ENCODE measurements around the gene FLYWCH1.

The FLYWCH1 gene

GRCh38 chr16:2967211-2967631, 55.5 kb downstream of the FLYWCH1 start:
- in situ Hi-C loops (cut with MboI; ENCODE audit: low sequenced_read_pairs) = no loop called here

GRCh38 chr16:2967721-2968161, 56.0 kb downstream of the FLYWCH1 start:
- in situ Hi-C loops (cut with MboI; ENCODE audit: low sequenced_read_pairs) = no loop called here

- in situ Hi-C loops (cut with MboI; ENCODE audit: low sequenced_read_pairs) = no loop called here
Observed at GRCh38 chr16:2968368-2968737, 56.6 kb downstream of the FLYWCH1 start.

GRCh38 chr16:2968738-2969544, 57.2 kb downstream of the FLYWCH1 start, which contains the start of gene PAQR4:
TSS of gene PAQR4 (plus strand) at chr16:2969348. CDS start at chr16:2969675, 327 bp downstream.
- in situ Hi-C loops (cut with MboI; ENCODE audit: low sequenced_read_pairs) = no loop called here

GRCh38 chr16:2969545-2970521, 58.1 kb downstream of the FLYWCH1 start:
- in situ Hi-C loops (cut with MboI; ENCODE audit: low sequenced_read_pairs) = no loop called here

- in situ Hi-C loops (cut with MboI; ENCODE audit: low sequenced_read_pairs) = no loop called here
Observed at GRCh38 chr16:2970563-2970962, 58.8 kb downstream of the FLYWCH1 start.

GRCh38 chr16:2971134-2971984, 59.6 kb downstream of the FLYWCH1 start:
- in situ Hi-C loops (cut with MboI; ENCODE audit: low sequenced_read_pairs) = no loop called here

GRCh38 chr16:2971985-2972784, 60.5 kb downstream of the FLYWCH1 start:
- in situ Hi-C loops (cut with MboI; ENCODE audit: low sequenced_read_pairs) = no loop called here

- in situ Hi-C loops (cut with MboI; ENCODE audit: low sequenced_read_pairs) = no loop called here
Observed at GRCh38 chr16:2973093-2973492, 61.4 kb downstream of the FLYWCH1 start.

- in situ Hi-C loops (cut with MboI; ENCODE audit: low sequenced_read_pairs) = no loop called here
Observed at GRCh38 chr16:2973605-2974318, 62.0 kb downstream of the FLYWCH1 start.

GRCh38 chr16:2974319-2975056, 62.8 kb downstream of the FLYWCH1 start:
- in situ Hi-C loops (cut with MboI; ENCODE audit: low sequenced_read_pairs) = no loop called here

GRCh38 chr16:2975161-2975795, 63.5 kb downstream of the FLYWCH1 start:
- in situ Hi-C loops (cut with MboI; ENCODE audit: low sequenced_read_pairs) = no loop called here

- in situ Hi-C loops (cut with MboI; ENCODE audit: low sequenced_read_pairs) = no loop called here
Observed at GRCh38 chr16:2976201-2976600, 64.5 kb downstream of the FLYWCH1 start.

GRCh38 chr16:2976673-2977072, 64.9 kb downstream of the FLYWCH1 start:
- in situ Hi-C loops (cut with MboI; ENCODE audit: low sequenced_read_pairs) = no loop called here

- in situ Hi-C loops (cut with MboI; ENCODE audit: low sequenced_read_pairs) = no loop called here
Observed at GRCh38 chr16:2977440-2977839, 65.7 kb downstream of the FLYWCH1 start.

GRCh38 chr16:2979669-2980226, 68.0 kb downstream of the FLYWCH1 start:
- in situ Hi-C loops (cut with MboI; ENCODE audit: low sequenced_read_pairs) = no loop called here

- in situ Hi-C loops (cut with MboI; ENCODE audit: low sequenced_read_pairs) = no loop called here
Observed at GRCh38 chr16:2980227-2981176, 68.8 kb downstream of the FLYWCH1 start, which contains the start of gene PKMYT1. TSS of gene PKMYT1 (minus strand) at chr16:2980446. CDS start at chr16:2979657, 789 bp downstream.
